Head of caudate nucleus (tissue), 42 donors: ENCODE results near the gene B2M.
A peak's percentile ranks its signal among the peaks of the same experiment; 100 is the strongest.
"Not testable (repeated sequence)": the region's sequence is repeated elsewhere in the genome, so short reads cannot be mapped to it uniquely, and the experiment has no call there.

Experiments
- DNase-seq, 42 donors: peaks; one replicate each; pipeline versions ENCODE4 v3.0.0 to v3.0.0-alpha.2; 2020 to 2021; ENCODE audit warnings: mixed read lengths in 7 of 42
- intact Hi-C: fragments of 100-400 bp; cut with DNase I; formaldehyde crosslinking; loops from one replicate; pipeline ENCODE4 v1.15.0; 2022

The B2M gene

DNA sequence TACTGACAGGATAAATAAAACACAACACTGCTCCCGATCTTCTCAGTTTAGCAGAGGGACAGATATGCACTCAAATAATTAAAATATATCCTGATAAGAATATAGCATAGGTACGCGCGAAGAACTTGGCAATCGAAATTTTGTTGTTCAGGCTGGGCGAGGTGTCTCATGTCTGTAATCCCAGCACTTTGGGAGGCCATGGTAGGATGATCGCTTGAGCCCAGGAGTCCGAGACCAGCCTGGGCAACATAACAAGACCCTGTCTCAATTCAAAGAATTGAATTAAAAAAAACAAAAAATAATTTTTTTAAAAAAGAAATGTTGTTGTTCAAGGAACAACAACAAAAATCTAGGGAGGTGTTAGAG is 7.6 kb downstream of the B2M start:
- no peak for DNase-seq
- intact Hi-C loops = no loop called here

- intact Hi-C loops = no loop called here
- no peak for DNase-seq
These were observed 8.1 kb downstream of the B2M start for GRCh38 chr15:44719293-44719999.

- DNase-seq, intact Hi-C loops: not testable (repeated sequence)
These were observed 8.7 kb downstream of the B2M start for GRCh38 chr15:44720000-44720435.

DNA sequence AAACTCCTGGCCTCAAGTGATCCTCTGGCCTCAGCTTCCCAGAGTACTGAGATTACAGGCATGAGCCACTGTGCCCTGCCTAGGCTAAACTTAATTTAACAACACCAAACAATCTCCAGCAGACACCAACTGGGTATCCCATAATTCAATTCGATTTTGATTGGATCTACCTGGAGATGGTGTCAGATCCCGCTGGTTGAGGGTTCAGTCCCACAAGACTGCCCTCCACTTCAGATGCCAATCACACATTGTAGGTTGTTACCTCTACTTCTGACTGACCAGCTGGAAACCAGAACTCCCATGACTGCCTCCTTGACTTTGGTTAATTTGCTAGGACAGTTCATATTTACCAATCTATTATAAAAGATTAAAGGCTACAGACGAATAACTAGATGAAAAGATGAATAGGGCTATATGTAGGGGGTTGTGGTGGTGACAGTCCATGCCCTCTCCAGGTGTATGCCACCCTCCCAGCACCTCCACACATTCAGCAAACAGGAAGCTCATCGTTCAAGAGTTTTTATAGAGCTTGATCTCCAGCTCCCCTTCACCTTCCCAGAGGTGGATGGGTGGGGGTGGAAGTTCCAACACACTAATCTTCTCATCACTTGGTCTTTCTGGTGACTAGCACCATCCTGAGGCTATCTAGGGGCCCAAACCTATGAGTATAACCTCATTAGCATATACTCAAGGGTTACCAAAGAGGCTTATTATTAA is 9.3 kb downstream of the B2M start:
- intact Hi-C loops = no loop called here
- no peak for DNase-seq

DNA sequence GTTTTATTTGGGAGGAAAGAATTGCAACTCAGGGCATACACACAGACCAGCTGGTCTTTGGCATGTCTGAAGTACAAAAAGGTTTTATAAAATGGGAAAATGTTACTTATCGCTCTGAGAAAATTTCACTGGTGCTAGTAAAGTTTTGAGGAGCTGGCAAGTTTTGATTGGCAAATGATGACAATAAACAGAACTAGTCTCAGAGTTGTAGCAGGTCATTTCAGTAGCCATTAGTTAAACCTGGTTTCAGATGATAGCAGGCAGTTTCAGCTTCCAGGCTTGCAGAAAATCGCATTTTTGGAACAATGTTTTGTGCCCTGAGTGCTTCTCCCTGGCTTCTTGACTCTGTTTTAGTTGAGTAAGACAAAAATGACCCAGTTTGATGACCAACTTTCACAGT is 10.7 kb downstream of the B2M start:
- no peak for DNase-seq
- intact Hi-C loops = no loop called here

DNA sequence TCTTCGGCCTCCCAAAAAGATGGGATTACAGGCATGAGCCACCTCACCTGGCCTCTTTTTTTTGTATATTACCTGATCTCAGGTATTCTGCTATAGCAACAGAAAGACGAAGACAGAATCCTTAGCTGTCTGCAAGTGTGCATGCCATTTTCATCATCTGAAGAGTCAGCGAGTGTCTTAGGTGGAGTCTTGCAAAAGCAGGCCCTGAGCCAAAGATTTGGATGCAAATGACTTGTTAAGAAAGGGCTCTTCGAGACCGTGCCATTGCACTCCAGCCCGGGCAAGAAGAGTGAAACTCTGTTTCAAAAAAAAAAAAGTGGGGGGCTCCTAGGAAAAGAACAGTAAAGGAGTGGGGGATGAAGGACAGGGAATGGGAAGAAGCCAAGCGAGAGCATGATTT is 14.8 kb downstream of the B2M start:
- DNase-seq = no peak
- intact Hi-C loops = no loop called here

DNA sequence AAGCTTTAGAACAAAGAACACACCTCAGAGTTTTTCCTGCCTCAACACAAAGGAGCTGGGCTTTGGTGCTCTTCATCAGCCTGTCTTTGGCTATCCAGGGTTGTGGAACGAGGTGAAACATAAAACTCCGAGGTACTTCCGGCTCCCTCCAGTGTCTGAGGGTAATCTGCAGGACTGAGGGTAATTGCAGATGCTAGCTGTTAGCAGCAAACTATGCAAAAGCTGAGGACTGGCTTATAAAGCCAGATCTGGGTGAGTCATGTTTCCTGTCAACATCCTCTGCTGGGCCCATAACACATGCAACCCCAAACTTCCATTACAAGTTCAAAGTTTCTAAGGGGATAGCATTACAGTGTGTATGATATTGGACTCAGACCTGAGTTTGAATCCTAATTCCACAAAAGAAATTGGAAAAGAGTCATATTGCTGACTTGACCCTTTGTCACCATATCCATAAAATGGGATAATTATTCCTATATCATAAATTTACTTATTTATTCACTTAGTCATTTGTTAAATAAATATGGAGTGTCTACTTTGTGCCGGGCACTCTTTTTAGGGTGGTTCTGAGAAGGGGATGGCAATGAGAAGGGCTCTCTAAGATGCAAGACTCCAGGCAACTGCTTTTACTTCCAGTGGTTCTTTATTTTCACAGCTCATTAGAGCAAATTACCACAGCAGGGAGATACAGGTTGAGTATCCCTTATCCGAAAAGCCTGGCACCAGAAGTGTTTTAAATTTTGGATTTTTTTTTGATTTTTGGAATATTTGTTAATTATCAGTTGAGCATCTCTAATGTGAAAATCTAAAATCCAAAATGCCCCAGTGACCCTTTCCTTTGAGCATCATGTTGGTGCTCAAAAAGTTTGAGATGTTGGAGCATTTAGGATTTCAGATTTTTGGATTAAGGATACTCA is 15.5 kb downstream of the B2M start:
- intact Hi-C loops = no loop called here
- peak in 4 of 42 donors; percentile 11 to 56 (median 36) for DNase-seq

DNA sequence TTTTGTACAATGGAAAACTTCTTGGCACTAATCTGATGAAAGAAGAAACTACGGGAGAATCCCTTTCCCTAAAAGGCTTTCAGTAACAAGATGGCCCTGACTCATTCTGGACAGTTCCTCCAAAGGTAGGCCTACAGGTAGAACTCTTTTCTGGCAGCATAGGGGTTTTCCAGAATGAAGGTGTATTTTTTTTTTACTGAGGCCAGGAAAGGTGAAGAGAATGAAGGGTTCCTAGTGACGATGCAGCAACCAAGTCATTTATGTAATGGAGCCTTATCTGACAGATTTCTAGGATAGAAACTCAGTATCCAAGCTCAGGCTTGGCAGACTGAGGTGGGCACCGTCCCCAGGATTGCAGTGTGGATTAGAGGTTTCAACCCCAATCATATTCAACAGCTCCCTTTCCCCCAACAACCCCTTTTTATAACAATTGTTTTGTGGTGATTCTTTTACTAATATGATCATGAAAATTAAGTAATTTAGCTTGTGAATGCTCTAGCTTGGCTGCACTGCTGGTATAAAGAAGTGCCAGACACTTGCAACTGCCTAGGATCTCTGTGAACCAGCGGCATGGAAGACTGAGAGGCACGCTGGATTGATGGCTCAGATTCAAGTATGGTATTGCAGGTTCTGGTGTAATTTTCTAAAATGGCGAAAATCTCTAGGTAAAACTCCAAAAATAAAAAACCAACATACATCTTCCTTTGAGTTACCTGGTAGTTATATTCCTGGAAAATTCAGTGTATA is 16.3 kb downstream of the B2M start:
- DNase-seq = no peak
- intact Hi-C loops = loop anchor here (2.0 kb wide), 1 partner anchor 17 kb away; the partner anchor contains the start of genes B2M and PATL2

GRCh38 chr15:44728232-44728575 is 16.9 kb downstream of the B2M start:
- not testable (repeated sequence) for DNase-seq
- intact Hi-C loops = loop anchor here (2.0 kb wide), 1 partner anchor 17 kb away; the partner anchor contains the start of genes B2M and PATL2

DNA sequence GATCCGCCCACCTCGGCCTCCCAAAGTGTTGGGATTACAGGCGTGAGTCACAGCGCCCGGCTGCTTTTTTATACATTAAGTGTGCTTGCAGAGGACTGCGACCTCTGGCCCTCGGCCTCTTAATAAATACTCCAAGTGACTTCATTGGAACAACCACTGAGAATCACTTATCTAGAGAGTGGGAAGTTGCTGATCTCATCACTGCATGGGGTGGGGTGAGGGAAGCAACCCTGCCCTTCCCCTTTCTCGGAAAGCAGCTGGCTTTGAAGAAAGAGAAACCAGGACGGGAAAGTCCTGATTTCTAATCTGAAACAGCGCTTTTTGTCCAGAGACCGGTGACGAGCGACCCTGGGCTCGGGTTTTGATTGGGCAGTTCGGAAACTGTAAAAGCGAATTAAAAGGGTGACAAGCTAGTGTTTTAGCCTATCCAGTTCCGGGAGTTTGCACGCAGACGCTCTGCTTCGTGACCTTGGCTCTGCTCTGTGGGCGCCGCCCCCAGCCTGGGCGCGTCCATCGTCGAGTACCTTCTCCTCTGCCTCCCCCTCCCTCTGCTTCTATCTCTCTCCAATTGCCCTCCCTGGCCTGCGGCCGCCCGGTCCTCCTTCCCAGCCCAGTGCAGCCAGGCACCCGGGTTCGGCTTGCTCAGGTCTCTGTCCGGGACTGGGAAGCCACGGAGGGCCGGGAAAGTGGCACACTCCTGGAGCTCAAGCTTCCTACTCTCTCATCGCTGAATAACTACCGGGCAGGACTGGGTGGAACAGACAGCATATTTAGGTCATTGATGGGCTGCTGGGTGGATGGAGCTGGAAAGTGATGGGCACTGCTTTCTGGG is 17.5 kb downstream of the B2M start:
- peak; percentile 89 to 98 (median 96) for DNase-seq
- intact Hi-C loops = loop anchor here (2.0 kb wide), 1 partner anchor 18 kb away; the partner anchor contains the start of genes B2M and PATL2

DNA sequence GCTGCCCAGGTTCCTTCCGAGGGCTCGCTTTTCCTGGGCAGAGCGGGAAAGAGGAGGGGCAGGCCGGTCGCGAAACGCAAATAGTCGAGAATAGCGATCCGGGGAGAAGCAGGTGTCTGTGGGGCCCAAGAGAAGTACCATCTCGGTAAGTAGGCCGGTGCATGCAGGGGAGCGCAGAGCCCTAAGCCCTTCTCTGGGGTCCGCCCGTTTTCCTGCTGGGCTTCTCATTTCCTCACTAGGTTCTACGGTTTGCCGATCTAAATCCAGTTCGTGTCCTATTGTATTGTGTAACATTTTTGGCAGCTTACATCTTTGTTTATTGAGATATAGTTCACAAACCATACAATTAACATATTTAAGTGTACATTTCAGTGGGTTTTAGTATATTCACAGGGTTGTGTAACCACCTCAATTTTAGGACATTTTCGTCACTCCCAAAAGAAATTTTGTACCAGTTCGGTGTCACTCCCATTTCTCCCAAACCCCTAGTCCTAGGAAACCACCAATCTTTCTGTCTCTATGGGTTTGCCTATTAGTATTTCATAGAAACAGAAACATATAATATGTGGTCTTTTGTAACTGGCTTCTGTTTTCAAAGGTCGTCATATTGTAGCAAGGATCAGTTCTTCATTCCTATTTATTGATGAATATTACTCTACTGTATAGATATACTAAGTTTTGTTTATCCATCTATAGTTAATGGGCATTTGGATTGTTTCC is 18.3 kb downstream of the B2M start:
- peak in 29 of 42 donors; percentile 16 to 76 (median 50) for DNase-seq

GRCh38 chr15:44734839-44735481 is 23.6 kb downstream of the B2M start:
- intact Hi-C loops = loop anchor here (5.0 kb wide), 1 partner anchor 73 kb away; the partner anchor contains the start of gene SPG11
- no peak for DNase-seq

More for the DNA sequence above, 18.3 kb downstream of the B2M start:
- intact Hi-C loops = loop anchor here (2.0 to 5.0 kb wide), 2 partner anchors 19 to 67 kb away; partner anchors contain the start of genes B2M, PATL2 and SPG11

DNA sequence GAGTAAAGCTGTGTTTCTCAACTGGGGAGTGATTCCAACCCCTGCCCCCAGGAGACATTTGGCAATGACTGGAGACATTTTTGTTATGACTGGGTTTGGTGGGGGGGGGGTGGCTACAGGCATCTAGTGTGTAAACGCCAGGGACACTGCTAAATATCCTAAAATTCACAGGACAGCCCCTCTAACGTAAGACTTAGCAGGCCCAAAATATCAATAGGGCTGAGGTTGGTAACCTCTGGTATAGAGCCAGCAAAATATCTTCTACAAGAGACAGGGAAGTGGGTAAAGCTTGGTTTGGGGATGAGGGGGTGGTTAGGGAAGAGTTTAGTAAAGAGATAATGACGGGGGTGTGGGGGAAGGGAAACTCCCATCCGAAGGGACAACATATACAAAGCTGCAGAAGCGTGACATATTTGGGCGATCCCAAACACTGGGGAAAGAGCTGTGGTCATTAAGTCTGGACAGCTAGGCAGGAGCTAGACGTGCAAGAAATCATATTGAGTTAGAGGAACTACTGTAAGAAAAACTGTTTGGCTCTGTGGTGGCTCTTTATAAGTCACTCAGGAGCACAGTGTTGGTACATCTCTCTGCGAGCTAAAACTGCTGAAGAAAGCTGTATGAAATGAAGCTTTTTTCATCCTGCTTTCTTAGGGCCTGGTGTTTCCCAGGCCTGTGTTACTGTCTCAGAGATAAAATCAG is 24.3 kb downstream of the B2M start:
- intact Hi-C loops = no loop called here
- no peak for DNase-seq

- DNase-seq = no peak
- intact Hi-C loops = no loop called here
These were observed 25.0 kb downstream of the B2M start, which contains the start of gene TRIM69 for GRCh38 chr15:44736181-44736765. TRIM69 (plus strand) TSS chr15:44736528; CDS start chr15:44736705, 177 bp downstream.

- DNase-seq = no peak
- intact Hi-C loops = no loop called here
These were observed 27.1 kb downstream of the B2M start for GRCh38 chr15:44738340-44738984.
